ENCODE results near the gene CAVIN2. TPM values are rescaled to one million over a fixed set of nuclear protein-coding genes. Genes with fewer than 3 reads are reported as not detected.

The CAVIN2 gene
- total RNA-seq, 2 experiments from 2014 or later, result 0.14 to 0.16 TPM

DNA sequence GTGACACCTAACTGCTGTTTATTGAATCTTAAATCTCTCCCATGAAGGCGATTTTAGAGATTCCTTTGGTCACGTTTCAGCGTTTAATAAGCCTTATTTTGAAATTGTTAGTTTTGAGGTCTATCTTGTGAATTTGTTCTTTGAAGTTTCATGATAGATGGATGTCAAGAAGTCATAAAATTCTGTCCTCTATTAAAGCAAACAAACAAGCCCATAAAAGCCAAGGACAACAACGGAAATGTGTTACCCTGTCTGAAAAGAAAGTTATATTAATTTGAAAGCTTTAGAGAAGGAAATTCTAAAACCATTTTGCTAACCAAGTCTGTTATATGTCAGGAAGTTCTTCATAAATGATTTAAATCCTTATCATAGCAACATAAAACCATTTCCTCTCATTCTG, 7.0 kb upstream of the CAVIN2 start:
- intact Hi-C loops (cut with DNase I, micrococcal nuclease), result no loop called here
- ATAC-seq (ENCODE audit: poor library complexity), result no peak
- TF ChIP-seq, protein P1, sequence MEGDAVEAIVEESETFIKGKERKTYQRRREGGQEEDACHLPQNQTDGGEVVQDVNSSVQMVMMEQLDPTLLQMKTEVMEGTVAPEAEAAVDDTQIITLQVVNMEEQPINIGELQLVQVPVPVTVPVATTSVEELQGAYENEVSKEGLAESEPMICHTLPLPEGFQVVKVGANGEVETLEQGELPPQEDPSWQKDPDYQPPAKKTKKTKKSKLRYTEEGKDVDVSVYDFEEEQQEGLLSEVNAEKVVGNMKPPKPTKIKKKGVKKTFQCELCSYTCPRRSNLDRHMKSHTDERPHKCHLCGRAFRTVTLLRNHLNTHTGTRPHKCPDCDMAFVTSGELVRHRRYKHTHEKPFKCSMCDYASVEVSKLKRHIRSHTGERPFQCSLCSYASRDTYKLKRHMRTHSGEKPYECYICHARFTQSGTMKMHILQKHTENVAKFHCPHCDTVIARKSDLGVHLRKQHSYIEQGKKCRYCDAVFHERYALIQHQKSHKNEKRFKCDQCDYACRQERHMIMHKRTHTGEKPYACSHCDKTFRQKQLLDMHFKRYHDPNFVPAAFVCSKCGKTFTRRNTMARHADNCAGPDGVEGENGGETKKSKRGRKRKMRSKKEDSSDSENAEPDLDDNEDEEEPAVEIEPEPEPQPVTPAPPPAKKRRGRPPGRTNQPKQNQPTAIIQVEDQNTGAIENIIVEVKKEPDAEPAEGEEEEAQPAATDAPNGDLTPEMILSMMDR (IDR thresholded peaks at IDR 0.05), result no peak
- H3K4me1 ChIP-seq (ENCODE audit: insufficient read depth, low read length), result no peaks in the 10 kb centered on the region
- H3K36me3 ChIP-seq (ENCODE audit: insufficient read depth, low read length), result no peaks in the 10 kb centered on the region
- no peaks in the 10 kb centered on the region for H3K36me3 Mint-ChIP-seq (ENCODE audit: low read depth)
- peaks cover 16% of the 10 kb centered on the region for H3K27me3 Mint-ChIP-seq
- no peak overlapping the region for H3K27ac Mint-ChIP-seq
- no peaks in the 10 kb centered on the region for H3K4me1 Mint-ChIP-seq (ENCODE audit: low read depth)
- no peak for DNase-seq
- H3K4me3 Mint-ChIP-seq, result no peak overlapping the region
- H3K27ac ChIP-seq (ENCODE audit: low read depth in 1 of 2, low read length in 2 of 2), result no peak overlapping the region
- H3K9me3 ChIP-seq (ENCODE audit: control insufficient read depth in 1 of 2, insufficient read depth in 1 of 2, low read length in 2 of 2), result no peaks in the 10 kb centered on the region
- ChIA-PET CTCF (no interaction called here), POLR2A (no interaction called here)
- no peaks in the 10 kb centered on the region for H3K9me3 Mint-ChIP-seq
- H3K27me3 ChIP-seq (ENCODE audit: control insufficient read depth in 1 of 2, insufficient read depth in 2 of 2, low read length in 2 of 2), result peaks cover 0 to 18% of the 10 kb centered on the region in 2 experiments
- H3K4me3 ChIP-seq (ENCODE audit: low read length), result no peak overlapping the region

DNA sequence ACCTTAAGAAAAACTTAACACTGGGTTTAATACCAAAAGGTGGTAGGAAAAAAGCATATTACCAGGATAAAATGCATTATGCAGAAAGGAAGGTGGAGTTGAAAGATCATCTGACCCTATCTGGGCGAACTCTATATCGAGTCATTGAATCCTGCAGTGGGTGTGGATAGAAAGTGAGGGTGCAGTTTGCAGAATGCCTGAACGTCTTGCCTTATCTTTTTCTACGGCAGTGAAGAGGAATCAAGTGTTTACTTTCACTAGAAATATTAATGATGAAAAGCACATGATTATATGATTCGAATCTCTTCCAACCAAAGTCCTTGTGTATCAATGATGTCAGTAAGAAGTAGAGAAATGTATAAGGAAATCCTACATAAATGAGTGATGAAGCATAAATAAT, 4.3 kb upstream of the CAVIN2 start:
- H3K9me3 Mint-ChIP-seq, result no peaks in the 10 kb centered on the region
- Histone ChIP-seq H3K9me3 (ENCODE audit: control insufficient read depth in 1 of 2, insufficient read depth in 1 of 2, low read length in 2 of 2) (no peaks in the 10 kb centered on the region), H3K36me3 (ENCODE audit: insufficient read depth, low read length) (no peaks in the 10 kb centered on the region), H3K4me3 (ENCODE audit: low read length) (no peak overlapping the region), H3K27ac (ENCODE audit: low read depth in 1 of 2, low read length in 2 of 2) (no peak overlapping the region), H3K4me1 (ENCODE audit: insufficient read depth, low read length) (peaks cover 6% of the 10 kb centered on the region), H3K27me3 (ENCODE audit: control insufficient read depth in 1 of 2, insufficient read depth in 2 of 2, low read length in 2 of 2) (peaks cover 12 to 22% of the 10 kb centered on the region in 2 experiments)
- intact Hi-C loops (cut with DNase I, micrococcal nuclease), result no loop called here
- no peak overlapping the region for H3K27ac Mint-ChIP-seq
- ChIA-PET CTCF (no interaction called here), POLR2A (no interaction called here)
- ATAC-seq (ENCODE audit: poor library complexity), result no peak
- H3K4me1 Mint-ChIP-seq (ENCODE audit: low read depth), result peaks cover 7% of the 10 kb centered on the region
- H3K27me3 Mint-ChIP-seq, result peaks cover 33% of the 10 kb centered on the region
- TF ChIP-seq, protein P1 (IDR thresholded peaks at IDR 0.05), result no peak
- H3K4me3 Mint-ChIP-seq, result no peak overlapping the region
- DNase-seq, result no peak
- no peaks in the 10 kb centered on the region for H3K36me3 Mint-ChIP-seq (ENCODE audit: low read depth)

DNA sequence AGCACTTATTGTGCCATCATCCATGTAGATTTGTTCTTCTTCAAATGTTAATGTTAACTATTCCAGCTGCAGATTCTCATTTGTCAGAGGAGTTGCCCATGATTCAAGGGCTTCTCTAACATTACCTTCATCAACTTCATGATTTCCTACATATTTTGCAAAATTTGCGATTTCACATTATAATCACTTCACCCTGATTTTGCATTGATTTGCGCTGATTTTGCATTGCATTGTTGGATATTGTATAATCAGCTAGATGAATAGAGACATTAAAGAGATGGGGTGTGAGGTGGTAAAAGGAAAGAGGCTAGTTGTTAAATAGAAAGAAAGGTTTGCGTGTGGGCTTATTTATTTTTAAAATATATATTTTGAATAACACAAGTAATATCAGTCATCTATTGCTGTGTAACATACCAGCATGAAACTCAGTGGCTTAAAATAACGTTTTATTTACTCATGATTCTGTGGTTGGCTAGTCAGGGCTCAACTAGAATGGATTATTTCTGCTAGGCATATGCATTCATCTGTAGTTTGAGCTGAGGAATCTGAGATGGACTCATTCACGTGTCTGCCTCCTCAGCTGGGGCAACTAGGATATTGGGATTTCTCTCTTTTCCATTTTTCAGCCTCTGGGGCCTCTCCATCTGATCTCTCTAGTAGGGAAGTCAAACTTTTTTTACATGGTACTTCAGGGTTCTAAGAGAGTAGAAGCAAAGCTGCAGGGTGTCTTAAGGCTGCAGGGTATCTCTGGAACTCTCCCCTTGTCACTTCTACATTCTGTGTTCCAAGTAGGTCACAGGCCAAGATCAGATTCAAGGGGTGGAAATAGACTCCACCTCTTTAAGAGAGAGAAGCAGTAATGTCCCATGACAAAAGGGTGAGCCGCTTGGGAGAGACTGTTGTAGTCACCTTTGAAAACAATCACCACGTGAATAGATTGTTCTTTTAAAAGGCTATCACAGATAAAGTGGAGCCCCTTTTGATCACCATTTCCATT, 2.2 kb upstream of the CAVIN2 start:
- DNase-seq (no peak), ATAC-seq (ENCODE audit: poor library complexity) (no peak)
- peaks cover 48% of the 10 kb centered on the region for H3K27me3 Mint-ChIP-seq
- Histone ChIP-seq H3K27me3 (ENCODE audit: control insufficient read depth in 1 of 2, insufficient read depth in 2 of 2, low read length in 2 of 2) (peaks cover 17 to 31% of the 10 kb centered on the region in 2 experiments), H3K4me3 (ENCODE audit: low read length) (no peak overlapping the region), H3K4me1 (ENCODE audit: insufficient read depth, low read length) (peaks cover 6% of the 10 kb centered on the region), H3K27ac (ENCODE audit: low read depth in 1 of 2, low read length in 2 of 2) (no peak overlapping the region), H3K9me3 (ENCODE audit: control insufficient read depth in 1 of 2, insufficient read depth in 1 of 2, low read length in 2 of 2) (no peaks in the 10 kb centered on the region), H3K36me3 (ENCODE audit: insufficient read depth, low read length) (no peaks in the 10 kb centered on the region)
- no peaks in the 10 kb centered on the region for H3K9me3 Mint-ChIP-seq
- H3K4me1 Mint-ChIP-seq (ENCODE audit: low read depth), result peaks cover 11% of the 10 kb centered on the region
- H3K27ac Mint-ChIP-seq, result no peak overlapping the region
- TF ChIP-seq, protein P1 (IDR thresholded peaks at IDR 0.05), result no peak
- CTCF ChIA-PET, result no interaction called here
- no peaks in the 10 kb centered on the region for H3K36me3 Mint-ChIP-seq (ENCODE audit: low read depth)
- no peak overlapping the region for H3K4me3 Mint-ChIP-seq
- POLR2A ChIA-PET, result no interaction called here
- intact Hi-C loops (cut with DNase I, micrococcal nuclease), result no loop called here
